Stimulated activated CD4-positive, alpha-beta T cell treated with anti-CD3 and anti-CD28 coated beads, Interleukin-1b, Interleukin-23, amount 100 ng/mL, for 4 hours (primary cell): ENCODE data around the gene SNX32.

Source experiments
- DNase-seq, 2 donors: peaks; one replicate each; pipeline ENCODE4 v3.0.0-alpha.2; 2020; ENCODE audit warnings: low read depth in 2 of 2

SNX32 gene

GRCh38 chr11:65833297-65834030 is at the start of gene SNX32:
TSS of gene SNX32 (plus strand) at chr11:65833963. CDS start at chr11:65834066, 103 bp downstream.
- DNase-seq, result peak; percentile 90 to 93

- no peak for DNase-seq
These were observed 48.3 kb upstream of the SNX32 start for GRCh38 chr11:65785319-65786007.

- DNase-seq, result peak in 1 of 2 donors; percentile 22
These were observed 47.6 kb upstream of the SNX32 start for GRCh38 chr11:65786008-65786785.

GRCh38 chr11:65786786-65787636 is 46.8 kb upstream of the SNX32 start, which contains the start of gene OVOL1:
TSS of gene OVOL1 (plus strand) at chr11:65787063. CDS start at chr11:65787374, 311 bp downstream.
- DNase-seq, result peak; percentile 17 to 37

GRCh38 chr11:65787649-65788622 is 45.8 kb upstream of the SNX32 start:
- no peak for DNase-seq

- no peak for DNase-seq
These were observed 44.9 kb upstream of the SNX32 start for GRCh38 chr11:65788821-65789220.

- DNase-seq, result no peak
These were observed 44.3 kb upstream of the SNX32 start for GRCh38 chr11:65789230-65790103.

- no peak for DNase-seq
These were observed 43.5 kb upstream of the SNX32 start for GRCh38 chr11:65790104-65790901.

GRCh38 chr11:65790902-65791650 is 42.7 kb upstream of the SNX32 start:
- DNase-seq, result no peak

GRCh38 chr11:65791719-65792213 is 42.0 kb upstream of the SNX32 start:
- peak in 1 of 2 donors; percentile 28 for DNase-seq

GRCh38 chr11:65792456-65792855 is 41.3 kb upstream of the SNX32 start:
- DNase-seq, result no peak

- no peak for DNase-seq
These were observed 40.6 kb upstream of the SNX32 start for GRCh38 chr11:65793144-65793581.

- no peak for DNase-seq
These were observed 40.0 kb upstream of the SNX32 start for GRCh38 chr11:65793625-65794400.

GRCh38 chr11:65794570-65795510 is 38.9 kb upstream of the SNX32 start:
- DNase-seq, result no peak
